Common myeloid progenitor, CD34-positive (primary cell): ENCODE results near the gene CUL7.
A peak's percentile ranks its signal among the peaks of the same experiment; 100 is the strongest.

Experiments used
- CTCF ChIA-PET: fragments of 350-600 bp; sonication (Branson Sonifier 250); formaldehyde crosslinking; loops from one replicate; lab custom pipeline; 2021; ENCODE audit warnings: antibody characterized with exemption; lab: Charles Lee
- POLR2A ChIA-PET: fragments of 350-600 bp; sonication (Branson Sonifier 250); formaldehyde crosslinking; loops from one replicate; lab custom pipeline; 2021; ENCODE audit warnings: antibody characterized with exemption; lab: Charles Lee
- DNase-seq, 3 donors: peaks; one replicate each; pipeline versions ENCODE4 v3.0.0 to v3.0.0-alpha.2; 2013
- H3K27ac ChIP-seq, 2 experiments: 1 replicate in 1 of 2; 2 replicates in 1 of 2; pipeline ENCODE4 v1.7.0; 2013; ENCODE audit warnings: inconsistent platforms in 2 of 2, low read length in 2 of 2, mild to moderate bottlenecking in 2 of 2, low read depth in 1 of 2, moderate library complexity in 1 of 2; ENCODE audit not compliant: severe bottlenecking in 2 of 2, insufficient read depth in 1 of 2, poor library complexity in 1 of 2
- H3K27me3 ChIP-seq, 5 experiments: replicated peaks in 2 of 5; 1 replicate in 3 of 5; 2 replicates in 2 of 5; pipeline versions ENCODE4 v1.6.1 to v1.7.0; 2013; ENCODE audit warnings: low read length in 4 of 5, mild to moderate bottlenecking in 2 of 5, moderate library complexity in 2 of 5, inconsistent platforms in 1 of 5; ENCODE audit not compliant: insufficient read depth in 5 of 5, control insufficient read depth in 4 of 5
- H3K36me3 ChIP-seq, 4 experiments: 1 replicate in 2 of 4; 2 replicates in 2 of 4; pipeline versions ENCODE4 v1.6.1 to v1.7.0; 2013; ENCODE audit warnings: low read length in 3 of 4, control low read depth in 1 of 4, mild to moderate bottlenecking in 1 of 4; ENCODE audit not compliant: control insufficient read depth in 4 of 4, insufficient read depth in 4 of 4
- H3K4me1 ChIP-seq, 4 experiments: 1 replicate in 3 of 4; 2 replicates in 1 of 4; pipeline versions ENCODE4 v1.6.1 to v1.7.1; 2013; ENCODE audit warnings: low read length in 3 of 4, mild to moderate bottlenecking in 3 of 4, control low read depth in 1 of 4, inconsistent platforms in 1 of 4, moderate library complexity in 1 of 4; ENCODE audit not compliant: control insufficient read depth in 4 of 4, insufficient read depth in 4 of 4; ENCODE audit errors: control extremely low read depth in 1 of 4
- H3K4me3 ChIP-seq, 7 experiments: 1 replicate in 4 of 7; 2 replicates in 3 of 7; pipeline versions ENCODE4 v1.5.1 to v1.7.0; 2013; ENCODE audit warnings: mild to moderate bottlenecking in 7 of 7, low read length in 6 of 7, moderate library complexity in 6 of 7, inconsistent platforms in 2 of 7, low read depth in 2 of 7, control low read depth in 1 of 7; ENCODE audit not compliant: insufficient read depth in 4 of 7, control insufficient read depth in 1 of 7; ENCODE audit errors: extremely low read depth in 1 of 7
- H3K9me3 ChIP-seq, 5 experiments: 1 replicate in 4 of 5; 2 replicates in 1 of 5; pipeline versions ENCODE4 v1.6.1 to v1.7.1; 2013; ENCODE audit warnings: low read length in 4 of 5, mild to moderate bottlenecking in 2 of 5, inconsistent platforms in 1 of 5, low read depth in 1 of 5, moderate library complexity in 1 of 5; ENCODE audit not compliant: control insufficient read depth in 4 of 5, insufficient read depth in 2 of 5; ENCODE audit errors: control extremely low read depth in 1 of 5
- WGBS: methylation state at CpG from one replicate; pipeline ENCODE4 v1.1.5; 2013; ENCODE audit not compliant: insufficient coverage; 5-methylcytosine and 5-hydroxymethylcytosine counted together

CUL7 gene

GRCh38 chr6:43021270-43022047, 32.2 kb downstream of the CUL7 start, which contains the start of gene RRP36:
TSS of gene RRP36 (plus strand) at chr6:43021623. CDS start at chr6:43021655, 32 bp downstream.
- under 1% methylated on average over 55 of the region's 56 CpGs for WGBS
- peaks cover 4 to 59% (median 43%) of the 10 kb centered on the region in 4 experiments for H3K36me3 ChIP-seq

GRCh38 chr6:43020847-43021246, 32.8 kb downstream of the CUL7 start:
- no peaks in the 10 kb centered on the region for H3K27me3 ChIP-seq
- CTCF ChIA-PET, result interaction anchor here (0.7 to 2.0 kb wide), 4 partner anchors 9 to 123 kb away, joined by 3 to 5 read pairs (median 3); partner anchors contain the start of gene PEX6
- no peaks in the 10 kb centered on the region for H3K9me3 ChIP-seq
- peaks cover 4 to 53% (median 37%) of the 10 kb centered on the region in 4 experiments for H3K36me3 ChIP-seq
- peak overlapping the region in 1 of 2 experiments; percentile 81 for H3K27ac ChIP-seq
- peaks cover 0 to 25% (median 23%) of the 10 kb centered on the region in 4 experiments for H3K4me1 ChIP-seq
- no peak for DNase-seq
- WGBS, result 100% methylated on average over 1 of the region's 5 CpGs
- POLR2A ChIA-PET, result interaction anchor here (0.5 kb wide), 1 partner anchor 106 kb away, joined by 3 read pairs; no protein-coding TSS in a partner anchor
- peak overlapping the region; percentile 89 to 100 (median 95) for H3K4me3 ChIP-seq

More at GRCh38 chr6:43021270-43022047, 32.2 kb downstream of the CUL7 start, which contains the start of gene RRP36:
- no peaks in the 10 kb centered on the region for H3K27me3 ChIP-seq
- peak within 1 kb of the TSS; percentile 89 to 100 (median 95) for H3K4me3 ChIP-seq
- peak within 1 kb of the TSS; percentile 28 to 81 for H3K27ac ChIP-seq
- peaks cover 0 to 19% (median 18%) of the 10 kb centered on the region in 4 experiments for H3K4me1 ChIP-seq
- peak; percentile 31 to 49 (median 40) for DNase-seq
- POLR2A ChIA-PET, result no interaction called here
- H3K9me3 ChIP-seq, result no peaks in the 10 kb centered on the region
- CTCF ChIA-PET, result interaction anchor here (0.7 to 2.0 kb wide), 5 partner anchors 8 to 123 kb away, joined by 3 to 5 read pairs (median 3); partner anchors contain the start of gene PEX6

DNA sequence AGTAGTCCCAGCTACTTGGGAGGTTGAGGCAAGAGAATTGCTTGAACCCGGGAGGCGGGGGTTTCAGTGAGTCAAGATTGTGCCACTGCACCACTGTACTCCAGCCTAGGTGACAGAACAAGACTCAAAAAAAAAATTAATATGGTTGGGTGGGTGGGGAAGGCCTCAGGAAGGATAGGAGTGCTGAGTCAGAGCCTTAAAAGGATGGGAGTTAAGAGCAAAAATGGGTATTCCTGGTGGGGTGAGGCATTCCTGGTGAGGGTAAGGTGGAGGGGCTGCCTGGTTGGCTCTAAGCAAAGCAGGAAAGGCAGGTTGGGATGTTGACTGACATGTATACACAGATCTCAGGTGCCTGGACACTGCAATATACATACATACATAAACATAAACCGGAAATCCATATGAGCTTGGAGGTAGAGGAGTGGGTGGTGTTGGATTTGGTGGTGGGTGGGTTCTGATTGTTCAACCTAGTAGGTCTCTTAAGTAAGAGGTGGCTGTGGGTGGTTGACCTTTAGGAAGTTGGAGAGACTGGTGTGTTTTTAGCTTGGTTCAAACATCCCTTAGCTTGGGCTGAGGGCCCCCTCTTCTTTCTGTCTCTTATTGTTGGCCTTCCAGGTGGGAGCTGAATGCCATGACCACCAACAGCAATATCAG, 33.5 kb downstream of the CUL7 start:
- peak overlapping the region in 1 of 2 experiments; percentile 81 for H3K27ac ChIP-seq
- H3K36me3 ChIP-seq, result peaks cover 4 to 49% (median 34%) of the 10 kb centered on the region in 4 experiments
- DNase-seq, result no peak
- 100% methylated on average over 2 of the region's 3 CpGs for WGBS
- no peaks in the 10 kb centered on the region for H3K9me3 ChIP-seq
- ChIA-PET POLR2A (interaction anchor here (0.5 kb wide), 1 partner anchor 105 kb away, joined by 3 read pairs; no protein-coding TSS in a partner anchor), CTCF (interaction anchor here (0.7 to 2.0 kb wide), 4 partner anchors 9 to 124 kb away, joined by 3 to 5 read pairs (median 3); partner anchors contain the start of gene PEX6)
- H3K4me3 ChIP-seq, result no peak overlapping the region
- peaks cover 0 to 32% (median 27%) of the 10 kb centered on the region in 4 experiments for H3K4me1 ChIP-seq
- no peaks in the 10 kb centered on the region for H3K27me3 ChIP-seq

DNA sequence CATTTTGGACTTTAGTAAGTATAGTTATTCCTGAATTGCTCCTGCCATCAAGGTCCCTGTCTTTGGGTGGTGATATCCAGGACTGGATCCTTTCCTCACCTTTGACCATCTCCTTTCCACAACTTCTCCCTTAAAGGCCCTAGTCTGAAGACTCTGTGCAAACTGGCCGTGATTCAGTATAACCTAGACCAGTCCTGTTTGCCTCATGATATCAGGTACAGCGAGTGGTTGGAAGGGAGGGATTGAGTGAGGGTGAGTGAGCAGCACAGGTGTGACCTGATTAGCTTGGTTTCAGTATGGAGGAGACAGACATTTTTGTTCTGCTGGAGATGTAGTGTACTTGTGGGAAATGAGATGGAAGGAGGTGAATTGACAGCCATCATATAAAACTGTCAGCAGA, 34.5 kb downstream of the CUL7 start:
- no CpG with 5 or more reads among the region's 2 CpGs for WGBS
- Histone ChIP-seq H3K27ac (peak overlapping the region in 1 of 2 experiments; percentile 20), H3K9me3 (no peaks in the 10 kb centered on the region), H3K4me3 (no peak overlapping the region), H3K36me3 (peaks cover 0 to 39% (median 29%) of the 10 kb centered on the region in 4 experiments), H3K27me3 (no peaks in the 10 kb centered on the region), H3K4me1 (peaks cover 5 to 40% (median 34%) of the 10 kb centered on the region in 4 experiments)
- ChIA-PET CTCF (interaction anchor here (1.0 kb wide), 2 partner anchors 14 to 16 kb away, joined by 3 read pairs; no protein-coding TSS in a partner anchor), POLR2A (no interaction called here)
- no peak for DNase-seq

GRCh38 chr6:43016943-43017334, 36.7 kb downstream of the CUL7 start:
- Histone ChIP-seq H3K4me1 (peaks cover 11 to 48% (median 38%) of the 10 kb centered on the region in 4 experiments), H3K27ac (peak overlapping the region in 1 of 2 experiments; percentile 63), H3K27me3 (no peaks in the 10 kb centered on the region), H3K36me3 (peaks cover 0 to 40% (median 30%) of the 10 kb centered on the region in 4 experiments), H3K4me3 (peak overlapping the region in 1 of 7 experiments; percentile 7), H3K9me3 (no peaks in the 10 kb centered on the region)
- ChIA-PET CTCF (interaction anchor here (0.7 to 3.5 kb wide), 4 partner anchors 8 to 46 kb away, joined by 3 to 8 read pairs (median 4); no protein-coding TSS in a partner anchor), POLR2A (no interaction called here)
- WGBS, result 94% methylated on average over 12 of the region's 12 CpGs
- DNase-seq, result no peak

DNA sequence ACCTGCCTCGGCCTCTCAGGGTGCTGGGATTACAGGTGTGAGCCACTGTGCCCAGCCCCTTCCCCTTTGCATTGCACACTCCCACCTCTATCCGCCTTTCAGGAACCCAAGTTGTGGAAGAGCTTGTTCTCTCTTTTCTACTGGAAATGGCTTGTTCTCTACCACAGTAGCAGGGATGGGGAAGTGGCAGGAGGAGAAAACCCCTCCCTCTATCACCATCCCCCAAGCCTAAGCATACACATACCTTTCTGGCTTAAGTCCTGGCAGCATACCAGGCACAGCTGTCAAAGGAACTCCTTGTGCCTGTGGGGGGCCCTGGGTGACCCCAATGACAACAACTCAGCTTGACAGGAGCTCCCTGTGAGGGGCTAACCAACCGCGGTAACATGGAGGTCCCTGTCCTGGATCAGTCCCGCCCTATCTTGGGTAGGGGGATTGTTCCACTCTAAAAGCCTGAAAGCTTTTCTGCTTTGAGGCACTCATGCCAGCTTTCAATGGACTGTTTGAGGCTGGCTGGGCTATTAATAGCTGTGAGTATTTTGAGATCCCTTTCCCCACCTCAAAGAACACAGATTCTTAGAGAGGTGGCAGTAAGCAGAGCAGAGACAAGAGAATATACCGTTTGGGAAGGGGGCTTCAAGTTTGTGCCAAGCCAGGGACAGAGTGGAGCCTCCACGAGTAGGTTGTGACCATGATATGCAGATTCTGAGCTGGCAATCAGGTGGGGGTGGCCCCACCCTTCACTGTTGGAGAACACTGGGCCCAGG, 37.3 kb downstream of the CUL7 start:
- WGBS, result 88% methylated on average over 4 of the region's 7 CpGs
- no peak overlapping the region for H3K4me3 ChIP-seq
- H3K27ac ChIP-seq, result peak overlapping the region in 1 of 2 experiments; percentile 63
- POLR2A ChIA-PET, result no interaction called here
- no peak for DNase-seq
- H3K4me1 ChIP-seq, result peaks cover 11 to 50% (median 38%) of the 10 kb centered on the region in 4 experiments
- CTCF ChIA-PET, result interaction anchor here (0.7 to 3.5 kb wide), 7 partner anchors 9 to 135 kb away, joined by 3 to 8 read pairs (median 4); no protein-coding TSS in a partner anchor
- peaks cover 0 to 46% (median 33%) of the 10 kb centered on the region in 4 experiments for H3K36me3 ChIP-seq
- H3K9me3 ChIP-seq, result no peaks in the 10 kb centered on the region
- H3K27me3 ChIP-seq, result no peaks in the 10 kb centered on the region
